H9 (cell line): ENCODE measurements around the gene ERFL. TPM values are rescaled to one million over a fixed set of nuclear protein-coding genes. Genes with fewer than 3 reads are reported as not detected.
A peak's percentile ranks its signal among the peaks of the same experiment; 100 is the strongest.

Experiments
- DNase-seq: peaks from one replicate; pipeline ENCODE4 v3.0.0-alpha.2; 2017
- H2AFZ ChIP-seq: one replicate; pipeline ENCODE4 v1.6.1; 2013; ENCODE audit warnings: mild to moderate bottlenecking, low read length, control low read depth, moderate library complexity
- H2AK5ac ChIP-seq: 2 replicates; pipeline ENCODE4 v1.6.1; 2013; ENCODE audit warnings: low read length, control low read depth, mixed read lengths; ENCODE audit not compliant: insufficient read length
- H2BK120ac ChIP-seq: one replicate; pipeline ENCODE4 v1.6.1; 2013; ENCODE audit warnings: low read depth, mild to moderate bottlenecking, low read length, control low read depth, inconsistent platforms; ENCODE audit not compliant: poor library complexity, severe bottlenecking
- H2BK12ac ChIP-seq: 2 replicates; pipeline ENCODE4 v1.6.1; 2013; ENCODE audit warnings: low read length, control low read depth, mixed read lengths, low read depth; ENCODE audit not compliant: insufficient read length
- H2BK15ac ChIP-seq: 2 replicates; pipeline ENCODE4 v1.6.1; 2013; ENCODE audit warnings: low read depth, low read length, control low read depth
- H2BK20ac ChIP-seq: one replicate; pipeline ENCODE4 v1.6.1; 2013; ENCODE audit warnings: low read depth, mild to moderate bottlenecking, low read length, control low read depth, inconsistent platforms; ENCODE audit not compliant: poor library complexity, severe bottlenecking
- H2BK5ac ChIP-seq: 2 replicates; pipeline ENCODE4 v1.6.1; 2013; ENCODE audit warnings: low read length, control low read depth, mixed read lengths; ENCODE audit not compliant: insufficient read length
- H3K14ac ChIP-seq: 2 replicates; pipeline ENCODE4 v1.6.1; 2013; ENCODE audit warnings: low read length, control low read depth; ENCODE audit not compliant: insufficient read depth
- H3K18ac ChIP-seq: 2 replicates; pipeline ENCODE4 v1.6.1; 2013; ENCODE audit warnings: low read depth, mild to moderate bottlenecking, mixed read lengths, low read length, control low read depth; ENCODE audit not compliant: insufficient read length
- H3K23ac ChIP-seq: 2 replicates; pipeline ENCODE4 v1.6.1; 2013; ENCODE audit warnings: low read length, control low read depth, mixed read lengths, low read depth; ENCODE audit not compliant: insufficient read length
- H3K23me2 ChIP-seq: 2 replicates; pipeline ENCODE4 v1.6.1; 2013; ENCODE audit warnings: low read depth, mild to moderate bottlenecking, mixed read lengths, low read length, control low read depth; ENCODE audit not compliant: insufficient read length, poor library complexity, severe bottlenecking
- H3K27ac ChIP-seq: 2 replicates; pipeline ENCODE4 v1.5.1; 2013; ENCODE audit warnings: low read length, control low read depth, mixed read lengths, low read depth; ENCODE audit not compliant: insufficient read length
- H3K27me3 ChIP-seq: 2 replicates; pipeline ENCODE4 v1.6.1; 2013; ENCODE audit warnings: low read length, control low read depth, inconsistent platforms; ENCODE audit not compliant: insufficient read depth
- H3K4ac ChIP-seq: 2 replicates; pipeline ENCODE4 v1.6.1; 2013; ENCODE audit warnings: low read depth, mild to moderate bottlenecking, control low read depth, inconsistent platforms, low read length, moderate library complexity
- H3K4me1 ChIP-seq: 2 replicates; pipeline ENCODE4 v1.6.1; 2013; ENCODE audit warnings: low read length, control low read depth, inconsistent platforms; ENCODE audit not compliant: insufficient read depth
- H3K4me2 ChIP-seq: 2 replicates; pipeline ENCODE4 v1.6.1; 2013; ENCODE audit warnings: low read length, control low read depth, mixed read lengths; ENCODE audit not compliant: insufficient read length, insufficient read depth
- H3K56ac ChIP-seq: 2 replicates; pipeline ENCODE4 v1.6.1; 2013; ENCODE audit warnings: low read depth, mild to moderate bottlenecking, mixed read lengths, low read length, control low read depth; ENCODE audit not compliant: insufficient read length
- H3K79me1 ChIP-seq: 2 replicates; pipeline ENCODE4 v1.6.1; 2013; ENCODE audit warnings: low read depth, mild to moderate bottlenecking, moderate library complexity, low read length, control low read depth, inconsistent platforms; ENCODE audit not compliant: insufficient read depth, poor library complexity, severe bottlenecking
- H3K79me2 ChIP-seq: 2 replicates; pipeline ENCODE4 v1.6.1; 2013; ENCODE audit warnings: low read length, control low read depth, inconsistent platforms; ENCODE audit not compliant: insufficient read depth
- H3K9ac ChIP-seq: 2 replicates; pipeline ENCODE4 v1.6.1; 2013; ENCODE audit warnings: low read length, control low read depth, mixed read lengths; ENCODE audit not compliant: insufficient read length; ENCODE audit errors: extremely low read depth
- H3K9me3 ChIP-seq: one replicate; pipeline ENCODE4 v1.6.1; 2013; ENCODE audit warnings: low read depth, low read length, inconsistent platforms; ENCODE audit not compliant: control insufficient read depth
- H3T11ph ChIP-seq: one replicate; pipeline ENCODE4 v1.6.1; 2013; ENCODE audit warnings: mild to moderate bottlenecking, low read length, control low read depth, inconsistent platforms
- H4K20me1 ChIP-seq: one replicate; pipeline ENCODE4 v1.6.1; 2013; ENCODE audit not compliant: control insufficient read depth, insufficient read length, insufficient read depth
- H4K5ac ChIP-seq: 2 replicates; pipeline ENCODE4 v1.6.1; 2013; ENCODE audit warnings: low read depth, mild to moderate bottlenecking, mixed read lengths, low read length, control low read depth; ENCODE audit not compliant: insufficient read length
- H4K8ac ChIP-seq: replicated peaks from 2 replicates; pipeline ENCODE4 v1.6.1; 2013; ENCODE audit warnings: low read length, control low read depth, mixed read lengths, low read depth; ENCODE audit not compliant: insufficient read length
- H4K91ac ChIP-seq: 2 replicates; pipeline ENCODE4 v1.6.1; 2013; ENCODE audit warnings: low read depth, mild to moderate bottlenecking, moderate library complexity, mixed read lengths, low read length, control low read depth; ENCODE audit not compliant: insufficient read length
- H3K27ac Mint-ChIP-seq, 3 experiments: 2 replicates in 2 of 3; 3 replicates in 1 of 3; pipeline ENCODE4 v1.8.0; 2020 to 2021; ENCODE audit warnings: mixed read lengths in 3 of 3, mild to moderate bottlenecking in 1 of 3, moderate library complexity in 1 of 3
- H3K27me3 Mint-ChIP-seq: 2 replicates; pipeline ENCODE4 v1.8.0; 2021; ENCODE audit warnings: low read depth, mild to moderate bottlenecking, moderate library complexity, mixed read lengths
- H3K36me3 Mint-ChIP-seq, 3 experiments: 2 replicates in 2 of 3; 3 replicates in 1 of 3; pipeline ENCODE4 v1.8.0; 2020 to 2021; ENCODE audit warnings: low read depth in 3 of 3, mixed read lengths in 3 of 3; ENCODE audit not compliant: insufficient read depth in 1 of 3
- H3K4me1 Mint-ChIP-seq, 2 experiments: 2 replicates each; pipeline ENCODE4 v1.8.0; 2020; ENCODE audit warnings: mixed read lengths in 2 of 2
- H3K4me3 Mint-ChIP-seq, 2 experiments: 2 replicates in 1 of 2; 3 replicates in 1 of 2; pipeline ENCODE4 v1.8.0; 2020 to 2021; ENCODE audit warnings: mild to moderate bottlenecking in 2 of 2, mixed read lengths in 2 of 2, moderate library complexity in 1 of 2
- H3K9me3 Mint-ChIP-seq, 2 experiments: 2 replicates in 1 of 2; 3 replicates in 1 of 2; pipeline ENCODE4 v1.8.0; 2020; ENCODE audit warnings: mild to moderate bottlenecking in 2 of 2, mixed read lengths in 2 of 2, moderate library complexity in 1 of 2
- CTCF ChIP-seq: fragments of 200-600 bp; sonication (generic); conservative IDR thresholded peaks from 3 replicates; pipeline ENCODE4 v1.8.0; 2021; ENCODE audit warnings: antibody characterized with exemption, mild to moderate bottlenecking
- WGBS: extraction: QIAGEN DNeasy Blood & Tissue Kit; methylation state at CpG from one replicate; pipeline ENCODE4 v1.1.7; 2013; ENCODE audit warnings: missing lambda C conversion rate, low lambda C conversion rate, mixed read lengths; ENCODE audit not compliant: insufficient read length; ENCODE audit errors: extremely low coverage; 5-methylcytosine and 5-hydroxymethylcytosine counted together
- total RNA-seq: library from RNA; stranded (reverse); gene quantifications from 2 replicates; pipeline ENCODE4 v1.2.1, GENCODE V29; 2021

Gene ERFL
- total RNA-seq, 1 experiment from 2014 or later = 0.22 TPM

GRCh38 chr19:41932720-41933332 lies 4.6 kb upstream of the ERFL start:
- peaks cover 5% of the 10 kb centered on the region; the same call in 1 of the 2 replicates for H3K4me1 ChIP-seq
- no peak for TF ChIP-seq CTCF
- no peak overlapping the region for H4K5ac ChIP-seq
- H4K20me1 ChIP-seq = no peaks in the 10 kb centered on the region
- Mint-ChIP-seq H3K9me3 (peaks cover 0 to 3% of the 10 kb centered on the region in 2 experiments; a peak in 3 of 5 replicates), H3K27me3 (no peaks in the 10 kb centered on the region; the same call in none of the 2 replicates), H3K4me1 (peaks cover 27 to 58% of the 10 kb centered on the region in 2 experiments), H3K36me3 (no peaks in the 10 kb centered on the region), H3K4me3 (peak overlapping the region in 1 of 2 experiments; percentile 28; a peak in 2 of 5 replicates), H3K27ac (no peak overlapping the region)
- no peaks in the 10 kb centered on the region for H3K9me3 ChIP-seq
- H3K4me2 ChIP-seq = peak overlapping the region; percentile 1
- no peak overlapping the region for H2BK20ac ChIP-seq
- H3K4ac ChIP-seq = no peak overlapping the region
- H3K18ac ChIP-seq = no peak overlapping the region
- no peak for DNase-seq
- no peak overlapping the region for H2AK5ac ChIP-seq
- H4K8ac ChIP-seq = no peak overlapping the region
- no peak overlapping the region for H4K91ac ChIP-seq
- H2BK15ac ChIP-seq = no peak overlapping the region
- H2BK5ac ChIP-seq = no peak overlapping the region
- peaks cover 85% of the 10 kb centered on the region for H3K27me3 ChIP-seq
- H3K27ac ChIP-seq = no peak overlapping the region
- H3K23me2 ChIP-seq = peaks cover 2% of the 10 kb centered on the region
- H3K56ac ChIP-seq = no peak overlapping the region
- no peak overlapping the region for H3T11ph ChIP-seq
- H2AFZ ChIP-seq = no peak overlapping the region
- H3K14ac ChIP-seq = no peak overlapping the region
- H3K23ac ChIP-seq = no peak overlapping the region
- H3K9ac ChIP-seq = no peak overlapping the region
- H2BK120ac ChIP-seq = no peak overlapping the region
- no peak overlapping the region for H2BK12ac ChIP-seq
- H3K79me1 ChIP-seq = no peaks in the 10 kb centered on the region
- WGBS = no CpG with 5 or more reads among the region's 29 CpGs
- H3K79me2 ChIP-seq = no peaks in the 10 kb centered on the region
